ENCODE results near the gene RAMP2. TPM values are rescaled to one million over a fixed set of nuclear protein-coding genes. Genes with fewer than 3 reads are reported as not detected.

Gene RAMP2
- total and polyA plus RNA-seq, 2 of the 13 experiments (the other 11 are each of a cell fraction or from before 2014, with no cell fraction given) = 1.4 to 5.2 TPM

- TF ChIP-seq ZNF710 (CRISPR knock-in tag; IDR thresholded peaks at IDR 0.05; ENCODE audit: borderline replicate concordance) (no peak), HDAC2 (CRISPR knock-in tag; IDR thresholded peaks at IDR 0.05) (no peak), POGZ (CRISPR knock-in tag; IDR thresholded peaks at IDR 0.05) (no peak), HNF4A (CRISPR knock-in tag; IDR thresholded peaks at IDR 0.05) (peak; percentile 73), SRSF1 (optimal IDR thresholded peaks at IDR 0.05; ENCODE audit: low read depth, low read length) (no peak), AKAP8 (CRISPR knock-in tag; IDR thresholded peaks at IDR 0.05) (no peak), ZNF232 (CRISPR knock-in tag; IDR thresholded peaks at IDR 0.05; ENCODE audit: borderline replicate concordance) (no peak), SMYD3 (CRISPR knock-in tag; IDR thresholded peaks at IDR 0.05) (no peak), STAG1 (CRISPR knock-in tag; IDR thresholded peaks at IDR 0.05) (no peak), HOXA3 (CRISPR knock-in tag; IDR thresholded peaks at IDR 0.05) (peak; percentile 49; the same call in 1 of the 2 replicates), SPEN (CRISPR knock-in tag; IDR thresholded peaks at IDR 0.05; ENCODE audit: low read depth) (0 out of 2 replicates have a peak, but pooled peaks have one; percentile 28), HNF4G (IDR thresholded peaks at IDR 0.05; ENCODE audit: borderline replicate concordance, low read depth, low read length) (peak; percentile 76), HNF4G (CRISPR knock-in tag; IDR thresholded peaks at IDR 0.05; ENCODE audit: borderline replicate concordance, low read depth) (no peak), ZNF460 (CRISPR knock-in tag; IDR thresholded peaks at IDR 0.05; ENCODE audit: borderline replicate concordance) (peak; percentile 90), ZFP1 (CRISPR knock-in tag; IDR thresholded peaks at IDR 0.05) (no peak), RARA (CRISPR knock-in tag; IDR thresholded peaks at IDR 0.05) (0 out of 2 replicates have a peak, but pooled peaks have one; percentile 10), FOSL2 (CRISPR knock-in tag; IDR thresholded peaks at IDR 0.05) (peak; percentile 73), DPF2 (CRISPR knock-in tag; IDR thresholded peaks at IDR 0.05; ENCODE audit: borderline replicate concordance, low read depth) (peak; percentile 38; the same call in 1 of the 2 replicates), ZNF639 (CRISPR knock-in tag; conservative IDR thresholded peaks at IDR 0.05) (no peak), ZNF276 (CRISPR knock-in tag; IDR thresholded peaks at IDR 0.05; ENCODE audit: low read depth) (no peak), ZNF207 (IDR thresholded peaks at IDR 0.05; ENCODE audit: borderline replicate concordance) (no peak), RBM22 (optimal IDR thresholded peaks at IDR 0.05; ENCODE audit: low read length) (no peak), NKX3-1 (CRISPR knock-in tag; IDR thresholded peaks at IDR 0.05) (no peak), NCOA2 (CRISPR knock-in tag; IDR thresholded peaks at IDR 0.05) (no peak), NFATC3 (CRISPR knock-in tag; IDR thresholded peaks at IDR 0.05) (no peak), DBP (CRISPR knock-in tag; IDR thresholded peaks at IDR 0.05; ENCODE audit: not compliant biosample characterization) (no peak), ZNF296 (CRISPR knock-in tag; conservative IDR thresholded peaks at IDR 0.05) (no peak), ZNF672 (CRISPR knock-in tag; IDR thresholded peaks at IDR 0.05) (no peak)
These were observed 5.1 kb downstream of the RAMP2 start (continued) for GRCh38 chr17:42766124-42766523.
